ENCODE measurements around the gene ZNF483.
A peak's percentile ranks its signal among the peaks of the same experiment; 100 is the strongest.
"Not testable (repeated sequence)": the region's sequence is repeated elsewhere in the genome, so short reads cannot be mapped to it uniquely, and the experiment has no call there.

ZNF483 gene

GRCh38 chr9:111548623-111549022 lies 23.6 kb downstream of the ZNF483 start:
- no peak for DNase-seq

GRCh38 chr9:111555425-111555824 lies 30.4 kb downstream of the ZNF483 start:
- DNase-seq = not testable (repeated sequence)

GRCh38 chr9:111559000-111559610 lies 34.1 kb downstream of the ZNF483 start:
- no peak for DNase-seq

- no peak for DNase-seq
Observed at GRCh38 chr9:111561165-111561719, 36.3 kb downstream of the ZNF483 start.

- DNase-seq = no peak
Observed at GRCh38 chr9:111566234-111566633, 41.3 kb downstream of the ZNF483 start.

- DNase-seq = not testable (repeated sequence)
Observed at GRCh38 chr9:111568127-111568526, 43.1 kb downstream of the ZNF483 start.

GRCh38 chr9:111572950-111573604 lies 48.1 kb downstream of the ZNF483 start:
- no peak for DNase-seq

- no peak for DNase-seq
Observed at GRCh38 chr9:111582888-111583287, 57.9 kb downstream of the ZNF483 start.

GRCh38 chr9:111586378-111586777 lies 61.4 kb downstream of the ZNF483 start:
- DNase-seq = no peak

GRCh38 chr9:111588846-111589245 lies 63.9 kb downstream of the ZNF483 start:
- DNase-seq = no peak

GRCh38 chr9:111597852-111598732 lies 73.1 kb downstream of the ZNF483 start:
- DNase-seq = peak; percentile 25

GRCh38 chr9:111598733-111599091 lies 73.7 kb downstream of the ZNF483 start:
- DNase-seq = no peak

GRCh38 chr9:111599092-111599954 lies 74.3 kb downstream of the ZNF483 start, which contains the start of gene PTGR1:
Gene PTGR1, minus strand, starts transcription at chr9:111599647. Its CDS starts 2,225 bp downstream, at chr9:111597422.
- no peak for DNase-seq

- no peak for DNase-seq
Observed at GRCh38 chr9:111599955-111600343, 75.0 kb downstream of the ZNF483 start.

- DNase-seq = no peak
Observed at GRCh38 chr9:111601237-111602018, 76.4 kb downstream of the ZNF483 start.

- DNase-seq = no peak
Observed at GRCh38 chr9:111603041-111603440, 78.1 kb downstream of the ZNF483 start.

- no peak for DNase-seq
Observed at GRCh38 chr9:111604054-111604615, 79.2 kb downstream of the ZNF483 start.

GRCh38 chr9:111605041-111605559 lies 80.1 kb downstream of the ZNF483 start:
- DNase-seq = no peak

- no peak for DNase-seq
Observed at GRCh38 chr9:111610149-111610548, 85.2 kb downstream of the ZNF483 start.

- DNase-seq = no peak
Observed at GRCh38 chr9:111610845-111611244, 85.9 kb downstream of the ZNF483 start.

GRCh38 chr9:111613436-111614040 lies 88.6 kb downstream of the ZNF483 start:
- DNase-seq = no peak

All from NCI-H1694 (cell line).